DMS114 treated with DMSO at 0.1 percent for 48 hours (cell line): ENCODE measurements around the gene RUNX2.
A peak's percentile ranks its signal among the peaks of the same experiment; 100 is the strongest.

Experiments used
- DNase-seq: peaks from one replicate; lab custom pipeline; 2025; ENCODE audit not compliant: unreplicated experiment; lab: John Stamatoyannopoulos, UW

RUNX2 gene

GRCh38 chr6:45351076-45351475, 22.9 kb downstream of the RUNX2 start:
- DNase-seq = no peak

GRCh38 chr6:45351667-45352066, 23.5 kb downstream of the RUNX2 start:
- DNase-seq = no peak

- DNase-seq = no peak
These were observed 25.5 kb downstream of the RUNX2 start for GRCh38 chr6:45353654-45354053.

- no peak for DNase-seq
These were observed 36.3 kb downstream of the RUNX2 start for GRCh38 chr6:45364466-45364865.

- no peak for DNase-seq
These were observed 36.9 kb downstream of the RUNX2 start for GRCh38 chr6:45365036-45365435.

- no peak for DNase-seq
These were observed 38.4 kb downstream of the RUNX2 start for GRCh38 chr6:45366534-45366933.

- DNase-seq = no peak
These were observed 39.9 kb downstream of the RUNX2 start for GRCh38 chr6:45367999-45368398.

- DNase-seq = no peak
These were observed 41.7 kb downstream of the RUNX2 start for GRCh38 chr6:45369870-45370269.

GRCh38 chr6:45371924-45372573, 43.9 kb downstream of the RUNX2 start:
- DNase-seq = no peak

- DNase-seq = no peak
These were observed 47.3 kb downstream of the RUNX2 start for GRCh38 chr6:45375449-45375848.

- peak; percentile 30 for DNase-seq
These were observed 48.3 kb downstream of the RUNX2 start for GRCh38 chr6:45376310-45377042.

- DNase-seq = no peak
These were observed 49.0 kb downstream of the RUNX2 start for GRCh38 chr6:45377043-45377553.

- DNase-seq = peak; percentile 93
These were observed 49.6 kb downstream of the RUNX2 start, which contains the start of gene SUPT3H for GRCh38 chr6:45377554-45378333. SUPT3H (minus strand) TSS chr6:45377934.

GRCh38 chr6:45378334-45378926, 50.3 kb downstream of the RUNX2 start:
- DNase-seq = no peak

- DNase-seq = no peak
These were observed 54.3 kb downstream of the RUNX2 start for GRCh38 chr6:45382391-45382790.

- DNase-seq = no peak
These were observed 58.4 kb downstream of the RUNX2 start for GRCh38 chr6:45386501-45386900.

GRCh38 chr6:45387236-45387635, 59.1 kb downstream of the RUNX2 start:
- no peak for DNase-seq

GRCh38 chr6:45388328-45388727, 60.2 kb downstream of the RUNX2 start:
- no peak for DNase-seq

- DNase-seq = no peak
These were observed 66.5 kb downstream of the RUNX2 start for GRCh38 chr6:45394586-45395095.

GRCh38 chr6:45398075-45398813, 70.1 kb downstream of the RUNX2 start:
- no peak for DNase-seq
